Endothelial cell of umbilical vein (primary cell): ENCODE data around the gene RIMBP3C. TPM values are rescaled to one million over a fixed set of nuclear protein-coding genes. Genes with fewer than 3 reads are reported as not detected.

Experiments used
- BruUV-seq: library from RNA; stranded (reverse); fragments of 400-500 nt; replicated peaks from 2 replicates; lab custom pipeline; 2021; lab: Mats Ljungman, UMichigan
- CTCF ChIA-PET: fragments of 300-600, 350-600 bp; sonication (Branson Sonifier 250); formaldehyde crosslinking; loops from one replicate; lab custom pipeline; 2021; ENCODE audit warnings: antibody characterized with exemption, inconsistent platforms; lab: Charles Lee
- POLR2A ChIA-PET: fragments of 300-600, 350-600 bp; sonication (Branson Sonifier 250); formaldehyde crosslinking; loops from one replicate; lab custom pipeline; 2021; ENCODE audit warnings: antibody characterized with exemption, inconsistent platforms; lab: Charles Lee
- DNase-seq: peaks from one replicate; pipeline ENCODE4 v3.0.0-alpha.2; 2011; ENCODE audit warnings: low read depth, low spot score
- FAIRE-seq: peaks from 2 replicates; lab custom pipeline; 2011; peaks lifted over from hg19 to GRCh38; lab: Jason Lieb, UNC
- H2AFZ ChIP-seq: 2 replicates; pipeline ENCODE4 v1.6.0; 2012; ENCODE audit warnings: low read depth, low read length, control low read depth, inconsistent platforms
- H3K27ac ChIP-seq: 2 replicates; pipeline ENCODE4 v1.5.1; 2011; ENCODE audit warnings: low read depth, mild to moderate bottlenecking, control low read depth, low read length, moderate library complexity; ENCODE audit not compliant: insufficient read depth
- H3K27me3 ChIP-seq, 2 experiments: 2 replicates each; pipeline versions ENCODE4 v1.6.0 to v1.6.1; 2011; ENCODE audit warnings: low read length in 2 of 2, mixed read lengths in 1 of 2; ENCODE audit not compliant: control insufficient read depth in 2 of 2, insufficient read depth in 2 of 2
- H3K36me3 ChIP-seq, 2 experiments: 2 replicates in 1 of 2; 3 replicates in 1 of 2; pipeline ENCODE4 v1.5.1; 2011; ENCODE audit warnings: low read length in 2 of 2, mild to moderate bottlenecking in 1 of 2, moderate library complexity in 1 of 2; ENCODE audit not compliant: control insufficient read depth in 2 of 2, insufficient read depth in 2 of 2; ENCODE audit errors: extremely low read depth in 1 of 2
- H3K4me1 ChIP-seq: 3 replicates; pipeline ENCODE4 v1.5.1; 2011; ENCODE audit warnings: mild to moderate bottlenecking, low read length; ENCODE audit not compliant: control insufficient read depth, insufficient read depth; ENCODE audit errors: extremely low read depth
- H3K4me2 ChIP-seq: 2 replicates; pipeline ENCODE4 v1.6.1; 2011; ENCODE audit warnings: low read length, control low read depth, mixed read lengths; ENCODE audit not compliant: insufficient read depth
- H3K4me3 ChIP-seq, 3 experiments: fragments of 200-600 bp in 1 of 3; sonication (generic), shearing (Covaris generic) in 1 of 3; replicated peaks in 1 of 3; 2 replicates each; pipeline ENCODE4 v1.5.1; 2011 to 2016; ENCODE audit warnings: control low read depth in 3 of 3, low read length in 3 of 3, mild to moderate bottlenecking in 2 of 3, inconsistent platforms in 1 of 3, low read depth in 1 of 3, moderate library complexity in 1 of 3; ENCODE audit not compliant: insufficient read depth in 1 of 3
- H3K79me2 ChIP-seq: 2 replicates; pipeline ENCODE4 v1.6.0; 2012; ENCODE audit warnings: low read length, inconsistent platforms; ENCODE audit not compliant: control insufficient read depth, insufficient read depth
- H3K9ac ChIP-seq: replicated peaks from 2 replicates; pipeline ENCODE3; 2011; ENCODE audit warnings: low read length, control low read depth; ENCODE audit not compliant: insufficient read depth; ENCODE audit errors: extremely low read depth
- H3K9me1 ChIP-seq: replicated peaks from 3 replicates; pipeline ENCODE4 v1.6.0; 2011; ENCODE audit warnings: mild to moderate bottlenecking, low read length; ENCODE audit not compliant: control insufficient read depth, insufficient read depth; ENCODE audit errors: extremely low read depth
- H3K9me3 ChIP-seq: replicated peaks from 2 replicates; pipeline ENCODE4 v1.5.1; 2012; ENCODE audit warnings: low read length, inconsistent platforms; ENCODE audit not compliant: control insufficient read depth, insufficient read depth
- H4K20me1 ChIP-seq: replicated peaks from 2 replicates; pipeline ENCODE3; 2011; ENCODE audit warnings: mild to moderate bottlenecking, low read length; ENCODE audit not compliant: control insufficient read depth, insufficient read depth; ENCODE audit errors: extremely low read depth
- EZH2 ChIP-seq: IDR thresholded peaks from 2 replicates; pipeline ENCODE4 v1.6.1; 2012; ENCODE audit warnings: borderline replicate concordance, low read depth, mild to moderate bottlenecking, moderate library complexity, low read length, inconsistent platforms; ENCODE audit not compliant: severe bottlenecking
- FOS ChIP-seq: IDR thresholded peaks from 2 replicates; pipeline ENCODE4 v1.6.1; 2011; ENCODE audit warnings: mild to moderate bottlenecking, low read length, moderate library complexity, borderline replicate concordance; ENCODE audit not compliant: insufficient read depth
- GATA2 ChIP-seq: IDR thresholded peaks from 2 replicates; pipeline ENCODE4 v1.7.0; 2011; ENCODE audit warnings: low read depth, mild to moderate bottlenecking, moderate library complexity, mixed read lengths, low read length; ENCODE audit not compliant: insufficient read length, insufficient read depth
- MYC ChIP-seq: IDR thresholded peaks from one replicate; pipeline ENCODE4 v1.6.1; 2011; ENCODE audit warnings: mild to moderate bottlenecking, low read depth, low read length
- POLR2A ChIP-seq: IDR thresholded peaks from 2 replicates; pipeline ENCODE4 v1.6.1; 2012; ENCODE audit warnings: low read depth, mild to moderate bottlenecking, control low read depth, low read length
- POLR2AphosphoS5 ChIP-seq: IDR thresholded peaks from 2 replicates; pipeline ENCODE4 v1.6.1; 2012; ENCODE audit warnings: low read depth, mild to moderate bottlenecking, control low read depth, low read length, moderate library complexity; ENCODE audit not compliant: insufficient read depth
- dilution Hi-C: fragments of 300-500 bp; cut with MboI; formaldehyde crosslinking; loops from one replicate; pipeline ENCODE4 v1.15.0; 2019; ENCODE audit warnings: low sequenced_read_pairs; ENCODE audit not compliant: extremely low pct_ligation_motif_present
- intact Hi-C: fragments of 100-400 bp; cut with micrococcal nuclease; formaldehyde crosslinking; loops from one replicate; pipeline ENCODE4 v1.10.0; 2022
- polyA plus RNA-seq, 4 experiments: library from polyadenylated mRNA; depleted of rRNA in 3 of 4; stranded (reverse) in 3 of 4; unstranded in 1 of 4; fragments of >200 nt; gene quantifications; 2 replicates each; pipeline versions ENCODE4 v1.2.1 to v1.2.3, GENCODE V29; 2011 to 2012; ENCODE audit warnings: missing spikeins in 1 of 4
- total RNA-seq: library from RNA; stranded (reverse); gene quantifications from 2 replicates; pipeline ENCODE4 v1.2.3, GENCODE V29; 2021
- TF ChIP-seq, protein P1 (sequence below): IDR thresholded peaks from 2 replicates; pipeline ENCODE4 v1.6.1; 2011; ENCODE audit not compliant: insufficient read depth, insufficient read length

Gene RIMBP3C
- total and polyA plus RNA-seq, 2 donors (not counting 3 experiments of a cell fraction or from before 2014, with no cell fraction given) = 0.04 to 0.09 TPM

DNA sequence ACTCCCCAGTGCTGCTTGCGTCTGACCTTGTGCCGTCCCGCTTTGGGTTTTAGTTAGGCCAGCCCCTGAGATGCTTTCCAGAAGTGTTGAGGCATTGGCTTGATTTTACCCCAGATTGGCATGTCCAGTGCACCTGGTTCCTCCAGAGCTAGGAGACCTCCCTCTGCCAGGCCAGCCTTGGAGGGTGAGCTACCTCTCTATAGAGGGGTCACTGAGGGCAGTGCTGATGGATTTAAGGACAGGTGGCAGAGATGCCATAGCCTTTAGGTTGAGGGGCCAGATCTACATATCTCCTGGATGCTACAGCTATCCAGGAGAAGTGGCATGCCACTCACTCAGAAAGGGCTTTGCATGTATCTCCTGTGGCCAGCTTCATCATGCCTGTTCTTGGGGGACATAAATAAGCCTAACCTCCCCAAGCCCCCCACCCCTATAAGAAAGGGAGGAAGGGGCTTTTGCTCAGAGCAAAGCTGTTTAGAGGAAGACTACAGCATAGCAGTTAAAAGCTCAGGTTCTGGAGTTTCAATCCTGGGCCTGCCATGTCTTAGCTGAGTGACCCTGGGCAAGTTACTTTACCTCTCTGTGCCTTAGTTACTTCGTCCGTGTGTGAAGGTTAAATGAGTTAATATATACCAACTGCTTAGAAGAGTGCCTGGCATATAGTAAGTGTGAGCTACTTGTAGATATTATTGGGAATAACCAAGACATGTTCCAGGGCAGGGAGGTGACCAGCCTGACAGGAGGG lies 22.7 kb upstream of the RIMBP3C start:
- dilution Hi-C loops = no loop called here
- Histone ChIP-seq H2AFZ (no peak overlapping the region), H3K9ac (no peak overlapping the region), H3K4me2 (no peak overlapping the region), H3K27me3 (no peaks in the 10 kb centered on the region), H3K4me1 (peaks cover 19% of the 10 kb centered on the region), H3K79me2 (peaks cover 98% of the 10 kb centered on the region), H3K36me3 (peaks cover 0 to 3% of the 10 kb centered on the region in 2 experiments), H3K27ac (no peak overlapping the region), H3K9me3 (no peaks in the 10 kb centered on the region), H3K4me3 (no peak overlapping the region), H3K9me1 (no peaks in the 10 kb centered on the region), H4K20me1 (peaks cover 21% of the 10 kb centered on the region)
- FAIRE-seq (no peak), DNase-seq (no peak)
- TF ChIP-seq EZH2 (no peak), GATA2 (no peak)
- TF ChIP-seq, protein P1, sequence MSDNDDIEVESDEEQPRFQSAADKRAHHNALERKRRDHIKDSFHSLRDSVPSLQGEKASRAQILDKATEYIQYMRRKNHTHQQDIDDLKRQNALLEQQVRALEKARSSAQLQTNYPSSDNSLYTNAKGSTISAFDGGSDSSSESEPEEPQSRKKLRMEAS = no peak
- POLR2A ChIA-PET = no interaction called here
- BruUV-seq = no TSS peak
- CTCF ChIA-PET = interaction anchor here (0.8 to 1.3 kb wide), 3 partner anchors 9 to 55 kb away, joined by 3 read pairs; no protein-coding TSS in a partner anchor
- intact Hi-C loops = no loop called here

DNA sequence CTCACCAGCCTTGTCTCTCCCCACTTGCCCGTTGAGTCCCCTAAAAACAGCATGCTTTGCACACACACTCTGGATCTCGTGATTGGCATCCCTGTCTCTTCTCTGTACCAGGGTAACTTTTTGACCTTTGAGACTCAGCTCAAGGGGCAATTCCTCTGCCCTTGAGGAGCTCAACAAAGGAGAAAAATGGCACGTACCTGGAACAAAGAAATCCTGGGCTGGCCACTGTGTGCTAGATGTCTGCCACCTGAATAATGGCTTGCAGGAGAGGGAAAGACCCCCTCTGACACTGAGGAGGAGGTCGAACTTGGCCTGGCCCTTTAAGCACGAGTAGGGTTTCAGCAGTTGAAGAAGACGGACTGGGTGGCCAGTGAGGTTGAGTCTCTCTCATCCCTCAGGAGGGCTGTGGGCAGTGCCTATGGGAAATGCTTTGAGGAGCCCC lies 22.1 kb upstream of the RIMBP3C start:
- TF ChIP-seq POLR2A = no peak
- TF ChIP-seq MYC = no peak
- TF ChIP-seq, protein P1 = no peak
- TF ChIP-seq POLR2AphosphoS5 = no peak
- TF ChIP-seq FOS = no peak
- Histone ChIP-seq H3K9ac (no peak overlapping the region), H3K36me3 (peaks cover 0 to 3% of the 10 kb centered on the region in 2 experiments), H4K20me1 (peaks cover 21% of the 10 kb centered on the region), H3K4me1 (peaks cover 22% of the 10 kb centered on the region), H3K4me2 (no peak overlapping the region), H3K27me3 (no peaks in the 10 kb centered on the region), H3K4me3 (no peak overlapping the region), H3K9me3 (no peaks in the 10 kb centered on the region), H3K9me1 (no peaks in the 10 kb centered on the region), H3K79me2 (peaks cover 99% of the 10 kb centered on the region), H2AFZ (no peak overlapping the region), H3K27ac (no peak overlapping the region)
- intact Hi-C loops = no loop called here
- BruUV-seq = no TSS peak
- FAIRE-seq = no peak
- dilution Hi-C loops = no loop called here
- ChIA-PET CTCF (interaction anchor here (1.2 to 1.3 kb wide), 2 partner anchors 9 to 51 kb away, joined by 3 read pairs; no protein-coding TSS in a partner anchor), POLR2A (no interaction called here)
- DNase-seq = no peak
